Left lung (tissue), 10 donors: ENCODE data around the gene ULK4. TPM values are rescaled to one million over a fixed set of nuclear protein-coding genes. Genes with fewer than 3 reads are reported as not detected.

Experiments
- ATAC-seq: fragments of 200-7000 bp; cut with Tn5 transposase; one replicate; pipeline ENCODE4 v1.9.1; 2020; ENCODE audit warnings: moderate library complexity
- DNase-seq, 4 donors: peaks; one replicate each; pipeline ENCODE4 v3.0.0-alpha.2; 2013 to 2020
- H3K27ac ChIP-seq, 2 donors: fragments of 200-600 bp; sonication (generic) in 1 of 2; one replicate each; pipeline versions ENCODE4 v1.5.0 to v1.8.0; 2020 to 2021
- H3K27me3 ChIP-seq, 2 donors: fragments of 200-600 bp; sonication (generic) in 1 of 2; one replicate each; pipeline versions ENCODE4 v1.5.0 to v1.8.0; 2020 to 2021
- H3K36me3 ChIP-seq, 2 donors: fragments of 200-600 bp; sonication (generic) in 1 of 2; one replicate each; pipeline versions ENCODE4 v1.5.0 to v1.8.0; 2020 to 2021
- H3K4me1 ChIP-seq, 2 donors: fragments of 200-600 bp; one replicate each; pipeline ENCODE4 v1.8.0; 2021
- H3K4me3 ChIP-seq, 2 donors: fragments of 200-600 bp; sonication (generic) in 1 of 2; one replicate each; pipeline versions ENCODE4 v1.5.0 to v1.8.0; 2020 to 2021; ENCODE audit warnings: mild to moderate bottlenecking in 1 of 2
- H3K9me3 ChIP-seq, 2 donors: fragments of 200-600 bp; sonication (generic) in 1 of 2; one replicate each; pipeline versions ENCODE4 v1.5.0 to v1.8.0; 2020 to 2021
- intact Hi-C, 2 donors: fragments of 100-400 bp; cut with DNase I; formaldehyde crosslinking; loops; one replicate each; pipeline versions ENCODE4 v1.11.2 to v1.14.2; 2022
- polyA plus RNA-seq, 6 donors: library from polyadenylated mRNA; unstranded; fragments of 120-200 nt; gene quantifications; one replicate each; pipeline ENCODE4 v1.2.1, GENCODE V29; 2013; ENCODE audit not compliant: insufficient read length in 6 of 6
- total RNA-seq, 2 donors: library from RNA; stranded (reverse); fragmentation: NEBNext Ultra II Directional; extraction: Animal tissue kit (Norgen Biotek cat#: 25700); gene quantifications; one replicate each; pipeline ENCODE4 v1.2.1, GENCODE V29; 2021
- TF ChIP-seq, protein P1 (sequence below), 2 donors: fragments of 200-600 bp; sonication (generic) in 1 of 2; IDR thresholded peaks; one replicate each; pipeline versions ENCODE4 v1.5.0 to v1.8.0; 2021; ENCODE audit warnings: antibody characterized with exemption in 2 of 2
- donor health status: DM: no; HTN: yes; CAD: no.
- donor health status: DM: no; HTN: no; CAD: no.

The ULK4 gene
- total and polyA plus RNA-seq, 8 donors, result 3.9 to 12.1 (median 5.6) TPM

DNA sequence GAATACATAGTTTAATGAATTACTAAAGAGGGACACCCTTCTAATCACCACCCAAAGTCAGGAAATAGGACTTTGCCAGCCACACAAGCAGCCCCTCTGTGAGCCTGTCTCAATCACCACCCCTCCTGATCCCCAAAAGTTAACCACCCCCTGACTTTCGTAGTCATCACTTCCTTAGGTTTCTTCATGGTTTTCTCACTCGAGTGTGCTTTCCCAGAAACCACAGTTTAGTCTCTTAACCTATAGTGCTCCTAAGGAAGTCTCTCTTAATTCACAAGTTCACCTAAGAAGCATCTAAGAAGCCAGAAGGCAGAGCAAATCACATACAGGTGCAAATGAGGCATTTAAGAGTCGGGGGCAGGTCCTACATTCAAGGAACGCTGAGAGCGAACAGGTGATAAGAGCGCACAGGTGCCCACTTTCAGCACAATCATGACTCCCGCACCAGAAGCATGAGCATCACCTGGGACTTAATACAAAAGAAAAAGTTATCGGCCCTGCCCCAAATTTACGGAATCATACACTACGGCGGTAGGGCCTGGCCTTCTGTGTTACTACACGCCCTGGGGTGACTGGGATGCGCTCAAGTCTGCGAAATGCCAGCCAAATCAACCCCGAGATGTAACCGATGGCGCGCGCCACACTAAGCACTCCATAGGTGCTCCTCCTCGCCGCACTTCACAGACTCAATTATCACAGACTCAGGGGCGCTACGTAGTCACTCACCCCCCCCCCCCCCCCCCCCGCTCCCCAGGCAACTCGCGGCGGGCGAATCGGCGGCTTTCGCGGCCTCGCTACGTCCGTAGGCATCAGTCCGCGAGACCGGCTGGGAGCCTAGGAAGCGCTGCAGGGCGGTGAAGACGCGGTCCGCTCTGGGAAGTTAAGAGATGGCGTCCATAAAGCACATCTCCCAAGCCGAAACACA is 815 bp downstream of the ULK4 start:
- H3K27ac ChIP-seq, result peak overlapping the region; percentile 75 to 89
- TF ChIP-seq, protein P1, sequence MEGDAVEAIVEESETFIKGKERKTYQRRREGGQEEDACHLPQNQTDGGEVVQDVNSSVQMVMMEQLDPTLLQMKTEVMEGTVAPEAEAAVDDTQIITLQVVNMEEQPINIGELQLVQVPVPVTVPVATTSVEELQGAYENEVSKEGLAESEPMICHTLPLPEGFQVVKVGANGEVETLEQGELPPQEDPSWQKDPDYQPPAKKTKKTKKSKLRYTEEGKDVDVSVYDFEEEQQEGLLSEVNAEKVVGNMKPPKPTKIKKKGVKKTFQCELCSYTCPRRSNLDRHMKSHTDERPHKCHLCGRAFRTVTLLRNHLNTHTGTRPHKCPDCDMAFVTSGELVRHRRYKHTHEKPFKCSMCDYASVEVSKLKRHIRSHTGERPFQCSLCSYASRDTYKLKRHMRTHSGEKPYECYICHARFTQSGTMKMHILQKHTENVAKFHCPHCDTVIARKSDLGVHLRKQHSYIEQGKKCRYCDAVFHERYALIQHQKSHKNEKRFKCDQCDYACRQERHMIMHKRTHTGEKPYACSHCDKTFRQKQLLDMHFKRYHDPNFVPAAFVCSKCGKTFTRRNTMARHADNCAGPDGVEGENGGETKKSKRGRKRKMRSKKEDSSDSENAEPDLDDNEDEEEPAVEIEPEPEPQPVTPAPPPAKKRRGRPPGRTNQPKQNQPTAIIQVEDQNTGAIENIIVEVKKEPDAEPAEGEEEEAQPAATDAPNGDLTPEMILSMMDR (IDR thresholded peaks at IDR 0.05), result no peak
- H3K36me3 ChIP-seq, result no peaks in the 10 kb centered on the region
- H3K9me3 ChIP-seq, result no peaks in the 10 kb centered on the region
- peaks cover 11 to 17% of the 10 kb centered on the region in 2 donors for H3K4me1 ChIP-seq
- H3K27me3 ChIP-seq, result no peaks in the 10 kb centered on the region
- intact Hi-C loops, result no loop called here
- peak; percentile 18 to 86 (median 46) for DNase-seq
- peak overlapping the region; percentile 93 to 94 for H3K4me3 ChIP-seq
- peak; percentile 45 for ATAC-seq

DNA sequence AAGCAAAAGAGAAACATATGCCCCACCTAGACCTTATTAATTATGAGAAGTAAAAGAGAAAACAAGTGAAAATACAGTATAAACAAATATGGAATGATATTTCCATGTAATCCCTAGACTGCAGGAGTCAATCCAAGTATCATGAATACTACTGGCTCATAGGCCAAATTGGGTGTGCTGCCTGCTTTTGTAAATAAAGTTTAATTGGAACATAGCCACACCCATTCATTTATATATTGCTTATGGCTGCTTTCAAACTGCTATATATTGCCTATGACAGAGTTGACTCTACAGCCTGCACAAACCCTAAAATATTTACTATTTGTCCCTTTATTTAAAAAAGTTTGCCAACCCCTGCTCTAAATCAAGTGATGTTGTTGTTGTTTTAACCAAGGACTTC is 5.3 kb downstream of the ULK4 start:
- H3K9me3 ChIP-seq, result no peaks in the 10 kb centered on the region
- TF ChIP-seq, protein P1 (IDR thresholded peaks at IDR 0.05), result no peak
- peaks cover 0 to 7% of the 10 kb centered on the region in 2 donors for H3K36me3 ChIP-seq
- intact Hi-C loops, result no loop called here
- peaks cover 7 to 12% of the 10 kb centered on the region in 2 donors for H3K4me1 ChIP-seq
- no peaks in the 10 kb centered on the region for H3K27me3 ChIP-seq
- DNase-seq, result no peak
- no peak overlapping the region for H3K4me3 ChIP-seq
- no peak overlapping the region for H3K27ac ChIP-seq
- no peak for ATAC-seq

DNA sequence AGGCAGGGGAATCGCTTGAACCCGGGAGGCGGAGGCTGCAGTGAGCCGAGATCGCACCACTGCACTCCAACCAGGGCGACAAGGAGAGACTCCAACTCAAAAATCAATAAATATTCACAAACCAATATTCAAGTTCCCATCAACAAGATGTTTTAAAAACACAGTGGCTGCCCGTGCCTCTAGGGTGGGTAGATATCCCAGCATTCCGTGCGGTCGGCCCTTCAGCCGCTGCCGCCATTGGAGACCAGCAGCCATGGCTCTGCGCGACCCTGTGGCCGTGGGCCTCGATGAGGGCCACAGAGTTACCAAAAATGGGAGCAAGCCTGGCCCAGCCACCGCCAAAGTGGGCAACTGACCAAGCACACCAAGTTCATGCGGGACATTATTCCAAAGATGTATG is 6.7 kb downstream of the ULK4 start:
- no peaks in the 10 kb centered on the region for H3K27me3 ChIP-seq
- H3K4me3 ChIP-seq, result no peak overlapping the region
- intact Hi-C loops, result no loop called here
- H3K4me1 ChIP-seq, result peaks cover 0 to under 1% of the 10 kb centered on the region in 2 donors
- DNase-seq, result no peak
- peaks cover 0 to 7% of the 10 kb centered on the region in 2 donors for H3K36me3 ChIP-seq
- no peaks in the 10 kb centered on the region for H3K9me3 ChIP-seq
- no peak for ATAC-seq
- H3K27ac ChIP-seq, result no peak overlapping the region
- TF ChIP-seq, protein P1 (IDR thresholded peaks at IDR 0.05), result no peak

DNA sequence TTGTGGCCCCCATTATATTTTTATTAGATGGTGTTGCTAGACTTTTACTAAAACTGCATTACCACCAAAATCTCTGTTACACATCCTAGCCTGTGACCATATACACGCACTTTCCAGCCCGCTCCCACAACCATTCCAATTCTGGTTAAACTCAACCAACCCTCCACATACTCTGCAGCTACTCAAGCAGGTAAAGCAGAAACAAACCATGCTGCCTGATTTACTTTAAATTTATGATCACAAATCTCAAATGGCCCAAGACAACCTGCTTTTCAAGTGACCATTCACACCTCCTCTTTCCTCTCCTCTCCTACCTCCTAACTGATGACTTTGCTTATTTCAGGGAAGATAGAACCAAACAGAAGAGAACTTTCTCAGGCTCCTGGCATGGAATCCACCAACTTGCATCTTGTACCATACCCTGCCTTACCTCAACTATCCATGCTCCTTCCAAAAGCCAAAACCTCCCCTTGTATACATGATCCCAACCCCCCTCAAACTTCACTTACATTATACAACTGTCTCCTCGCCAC is 18.5 kb downstream of the ULK4 start:
- Histone ChIP-seq H3K9me3 (no peaks in the 10 kb centered on the region), H3K4me3 (no peak overlapping the region), H3K36me3 (no peaks in the 10 kb centered on the region), H3K27ac (no peak overlapping the region), H3K4me1 (no peaks in the 10 kb centered on the region), H3K27me3 (no peaks in the 10 kb centered on the region)
- TF ChIP-seq, protein P1 (IDR thresholded peaks at IDR 0.05), result no peak
- DNase-seq (no peak), ATAC-seq (no peak)
- intact Hi-C loops, result no loop called here

DNA sequence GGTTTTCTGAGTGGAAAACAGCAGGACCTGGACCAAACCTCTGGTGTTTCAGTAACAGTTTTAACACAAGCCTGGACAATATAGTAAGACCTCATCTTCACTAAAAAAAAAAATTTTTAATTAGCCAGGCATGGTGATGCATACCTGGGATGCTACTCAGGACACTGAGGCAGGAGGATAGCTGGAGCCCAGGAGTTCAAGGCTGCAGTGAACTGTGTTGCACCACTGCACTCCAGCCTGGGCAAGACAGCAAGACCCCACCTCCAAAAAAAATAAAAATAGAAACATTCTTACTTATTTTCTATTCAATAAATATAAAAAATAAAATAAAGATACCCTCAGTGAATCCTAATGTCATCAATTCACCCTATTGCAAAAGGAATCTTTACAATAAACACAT is 21.5 kb downstream of the ULK4 start:
- H3K36me3 ChIP-seq, result no peaks in the 10 kb centered on the region
- no peaks in the 10 kb centered on the region for H3K9me3 ChIP-seq
- no peaks in the 10 kb centered on the region for H3K4me1 ChIP-seq
- no peaks in the 10 kb centered on the region for H3K27me3 ChIP-seq
- intact Hi-C loops, result no loop called here
- TF ChIP-seq, protein P1 (IDR thresholded peaks at IDR 0.05), result no peak
- no peak overlapping the region for H3K27ac ChIP-seq
- no peak for DNase-seq
- H3K4me3 ChIP-seq, result no peak overlapping the region
- ATAC-seq, result no peak
